Measurements from ENCODE around the gene HCRT. TPM values are rescaled to one million over a fixed set of nuclear protein-coding genes. Genes with fewer than 3 reads are reported as not detected.
"Not testable (repeated sequence)": the region's sequence is repeated elsewhere in the genome, so short reads cannot be mapped to it uniquely, and the experiment has no call there.

HCRT gene, protein sequence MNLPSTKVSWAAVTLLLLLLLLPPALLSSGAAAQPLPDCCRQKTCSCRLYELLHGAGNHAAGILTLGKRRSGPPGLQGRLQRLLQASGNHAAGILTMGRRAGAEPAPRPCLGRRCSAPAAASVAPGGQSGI
- not detected in 2 replicates for total RNA-seq

DNA sequence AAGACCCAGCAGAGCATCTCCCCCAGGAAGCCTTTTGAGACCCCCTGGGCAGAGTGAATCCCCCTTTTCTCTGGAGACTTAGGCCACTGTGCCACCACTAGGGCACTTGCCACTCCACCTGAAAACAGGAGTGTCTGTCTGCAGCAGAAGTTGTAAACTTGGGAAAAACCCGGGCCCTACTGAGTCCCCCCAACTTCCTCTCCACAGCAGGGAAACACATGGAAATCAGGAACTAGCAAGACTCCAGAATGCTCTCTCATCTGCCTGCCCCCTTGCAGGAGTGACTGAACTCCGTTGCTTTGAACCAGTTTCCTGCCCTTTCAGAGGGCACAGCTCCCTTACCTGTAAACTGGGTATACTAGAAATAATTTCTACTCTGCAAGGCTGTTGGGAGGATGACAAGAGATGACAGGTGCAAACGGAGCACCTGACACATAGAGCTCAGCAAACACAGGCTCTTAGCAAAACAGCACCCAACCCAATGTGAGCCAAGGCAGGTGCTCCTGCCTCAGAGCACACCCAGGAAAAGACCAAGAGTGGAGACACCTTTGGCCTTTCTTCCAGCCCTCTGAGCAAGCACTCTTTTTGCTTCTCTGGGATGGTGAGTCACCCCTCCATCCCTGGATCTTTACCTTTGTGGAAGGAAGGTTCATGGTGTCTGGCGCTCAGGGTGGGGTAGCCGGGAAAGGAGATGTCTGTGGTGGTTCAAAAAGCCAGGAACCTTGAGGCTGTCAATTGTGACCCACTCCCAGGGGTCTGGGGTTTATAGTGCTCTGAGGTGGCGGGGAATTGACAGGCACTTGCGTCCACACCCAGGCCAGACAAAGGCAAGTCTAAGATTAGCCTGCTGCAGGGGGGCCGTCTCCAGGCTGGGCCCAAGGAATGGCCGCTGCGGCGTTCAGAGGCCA, at the start of gene HCRT:
Gene HCRT (minus strand): TSS at position 740 of the 908 bp plus-strand sequence. CDS start 87 bp downstream, at position 653.
- DNase-seq, result no peak

DNA sequence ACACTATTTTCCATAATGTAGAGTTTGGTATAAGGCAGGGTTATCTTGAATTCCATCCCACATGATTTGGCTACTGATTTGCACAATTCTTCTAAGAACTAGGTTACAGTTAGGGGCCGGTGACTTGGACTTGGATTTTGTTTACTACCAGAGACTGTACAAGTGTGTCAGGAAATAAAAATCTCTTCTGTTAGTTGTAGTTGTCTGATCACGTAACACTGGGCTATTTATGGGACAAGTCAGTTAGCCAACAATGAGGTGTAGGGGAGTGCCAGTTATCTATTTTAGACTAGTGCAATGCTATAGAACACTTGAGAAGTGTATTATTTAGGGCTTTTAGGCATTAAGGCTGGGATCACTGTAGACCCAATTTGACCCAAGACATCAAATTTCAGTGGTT, 48.7 kb upstream of the HCRT start:
- DNase-seq, result no peak

DNA sequence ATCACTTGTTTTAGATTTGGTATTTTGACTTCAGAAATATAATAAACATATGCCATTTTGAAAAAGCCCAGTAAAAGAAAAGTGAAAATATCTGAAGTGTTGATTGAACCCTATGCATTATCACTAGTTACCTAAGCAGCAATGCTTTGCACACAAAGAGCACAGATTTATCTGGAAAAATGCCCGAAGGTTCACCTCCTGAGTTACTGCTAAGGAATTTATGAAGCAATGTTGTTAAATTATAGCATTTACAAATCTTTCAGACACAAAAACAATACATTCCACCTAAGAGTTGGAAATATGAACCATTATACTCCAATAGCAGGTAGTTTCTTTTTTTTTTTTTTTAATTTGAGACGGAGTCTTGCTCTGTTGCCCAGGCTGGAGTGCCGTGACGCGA, 47.9 kb upstream of the HCRT start:
- no peak for DNase-seq

DNA sequence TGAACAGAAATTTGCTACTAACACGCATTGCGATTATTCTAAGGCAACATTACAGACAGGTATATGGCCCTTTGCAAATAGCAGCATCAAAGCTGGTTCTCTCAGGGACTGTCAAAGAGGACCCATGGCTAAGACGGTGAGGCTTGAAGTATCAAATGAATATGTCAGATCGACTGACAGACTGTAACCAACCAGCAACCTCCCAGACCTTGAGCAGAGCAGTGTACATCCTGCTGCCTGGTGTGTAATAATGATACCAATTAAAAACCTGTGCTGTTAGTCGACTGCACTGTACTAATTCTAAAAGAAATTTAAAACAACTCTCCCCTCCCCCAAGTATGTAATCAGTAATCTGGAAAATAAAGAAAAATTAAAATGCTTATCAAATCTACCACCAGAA, 45.0 kb upstream of the HCRT start:
- no peak for DNase-seq

DNA sequence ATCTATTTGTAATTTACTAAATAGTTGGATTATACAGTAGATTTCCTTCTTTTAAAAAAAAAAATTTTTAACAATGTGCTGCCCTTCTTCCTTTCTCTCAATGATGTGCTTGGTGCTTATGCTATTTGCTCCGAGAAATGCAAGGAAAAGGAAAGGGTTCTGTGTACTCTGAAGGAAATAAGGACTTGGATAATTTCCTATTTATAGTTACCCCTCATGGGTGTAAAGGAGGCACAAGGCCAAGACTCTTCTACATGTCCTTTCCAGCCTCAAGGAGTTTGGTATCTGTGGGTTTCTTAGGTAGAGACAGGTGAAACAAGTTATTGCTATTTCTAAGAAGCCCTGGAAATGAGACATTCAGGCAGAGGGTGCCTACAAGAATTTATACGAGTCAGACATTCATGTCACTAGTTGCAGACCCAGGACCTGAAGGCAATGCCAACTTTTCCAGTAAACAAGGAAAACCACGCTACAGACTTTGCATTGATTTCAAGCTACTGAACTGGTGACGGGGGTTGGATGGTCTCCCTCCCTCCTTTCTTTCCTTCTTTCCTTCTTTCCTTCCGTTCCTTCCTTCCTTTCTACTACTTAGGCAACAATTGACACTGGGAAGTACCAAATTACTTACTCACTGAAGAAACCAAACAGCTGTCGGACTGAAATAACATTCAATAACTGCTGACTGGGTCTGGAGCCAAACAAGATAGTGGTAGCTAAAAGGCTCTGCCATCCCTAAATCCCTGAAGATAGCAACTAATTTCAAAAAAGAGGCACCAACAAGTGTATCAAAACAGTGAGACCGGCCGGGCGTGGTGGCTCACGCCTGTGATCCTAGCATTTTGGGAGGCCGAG, 42.8 kb upstream of the HCRT start:
- DNase-seq, result peak; percentile 40

DNA sequence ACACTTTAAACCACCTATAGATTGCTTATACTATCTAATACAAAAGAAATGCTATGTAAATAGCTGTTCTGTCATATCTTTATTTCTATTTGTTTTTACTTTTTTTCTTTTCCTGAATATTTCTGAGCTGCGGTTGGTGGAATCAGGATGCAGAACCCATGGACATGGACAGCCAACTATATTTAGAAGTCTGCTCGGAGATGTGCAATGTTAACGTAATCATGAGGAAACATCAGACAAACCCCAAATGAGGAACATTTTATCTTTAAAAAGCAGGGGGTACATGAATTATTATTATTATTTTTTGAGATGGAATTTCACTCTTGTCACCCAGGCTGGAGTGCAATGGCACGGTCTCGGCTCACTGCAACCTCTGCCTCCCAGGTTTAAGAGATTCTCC, 40.4 kb upstream of the HCRT start:
- DNase-seq, result no peak

DNA sequence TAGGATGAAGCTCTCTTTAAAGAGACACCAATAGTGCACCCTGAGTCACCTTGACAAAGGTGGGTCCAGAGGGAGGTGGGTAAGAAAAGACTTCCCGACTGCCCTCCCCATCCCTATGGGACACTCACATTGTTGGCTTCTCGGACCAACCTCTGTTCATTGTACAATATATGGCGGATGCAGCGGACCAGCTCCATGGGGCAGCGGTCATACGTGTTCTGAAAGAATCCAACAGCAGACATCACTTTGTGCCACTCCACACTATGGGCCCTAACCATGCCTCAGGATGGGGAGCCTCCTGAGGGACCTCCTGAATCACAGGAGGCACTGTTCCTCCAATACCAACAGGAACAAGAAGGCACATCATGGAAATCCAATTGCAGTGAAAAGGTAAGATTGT, 39.4 kb upstream of the HCRT start:
- DNase-seq, result no peak

DNA sequence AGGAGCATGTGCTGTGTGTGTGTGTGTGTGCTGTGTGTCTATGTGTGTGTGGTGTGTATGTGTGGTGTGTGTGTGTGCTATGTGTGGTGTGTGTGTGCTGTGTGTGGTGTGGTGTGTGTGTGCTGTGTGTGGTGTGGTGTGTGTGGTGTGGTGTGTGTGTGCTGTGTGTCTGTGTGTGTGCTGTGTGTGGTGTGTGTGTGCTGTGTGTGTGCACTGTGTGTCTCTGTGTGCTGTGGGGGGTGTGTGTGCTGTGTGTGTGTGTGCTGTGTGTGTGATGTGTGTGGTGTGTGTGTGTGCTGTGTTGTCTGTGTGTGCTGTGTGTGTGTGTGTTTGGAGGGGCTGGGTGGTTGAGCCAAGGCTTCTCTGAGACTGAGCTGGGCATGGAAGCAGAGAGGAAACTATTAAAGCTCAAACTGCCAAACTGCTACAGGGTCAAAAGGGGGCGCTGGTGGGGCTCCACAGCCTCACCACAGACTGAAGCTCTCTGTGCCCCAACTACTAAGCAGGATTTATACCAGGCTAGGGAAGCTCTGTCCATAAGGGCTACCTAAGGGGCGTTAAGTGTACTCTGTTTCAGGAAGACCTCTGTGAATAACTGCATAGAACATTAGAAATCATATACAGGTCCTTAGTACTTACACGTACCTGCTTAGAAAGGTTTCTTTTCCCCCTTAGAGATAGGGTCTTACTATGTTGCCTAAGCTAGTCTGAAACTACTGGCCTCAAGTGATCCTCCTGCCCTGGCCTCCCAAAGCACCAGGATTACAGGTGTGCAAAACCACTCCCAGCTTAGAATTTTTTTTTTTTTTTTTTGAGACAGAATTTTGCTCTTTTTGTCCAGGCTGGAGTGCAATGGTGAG, 36.9 kb upstream of the HCRT start:
- peak; percentile 89 for DNase-seq

DNA sequence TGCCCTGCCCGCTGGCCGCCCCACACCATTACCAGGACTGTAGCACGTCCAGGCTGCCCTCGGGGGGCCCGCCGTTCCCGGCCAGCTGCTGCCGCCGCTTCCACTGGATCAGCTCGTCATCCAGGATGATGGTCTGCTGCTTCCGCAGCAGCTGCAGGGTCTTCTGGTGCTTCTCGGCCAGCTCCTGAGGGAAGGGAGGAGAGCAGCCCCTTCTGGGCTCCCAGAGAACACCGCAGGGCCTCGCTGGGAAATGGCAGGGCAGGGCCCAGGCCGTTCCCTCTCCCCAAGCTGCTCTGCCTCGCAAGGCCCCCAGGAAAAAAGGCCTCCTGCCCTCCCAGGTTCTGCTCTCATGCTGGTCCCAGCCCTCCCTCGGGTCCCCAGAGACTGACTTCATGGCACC, 34.0 kb upstream of the HCRT start:
- not testable (repeated sequence) for DNase-seq

DNA sequence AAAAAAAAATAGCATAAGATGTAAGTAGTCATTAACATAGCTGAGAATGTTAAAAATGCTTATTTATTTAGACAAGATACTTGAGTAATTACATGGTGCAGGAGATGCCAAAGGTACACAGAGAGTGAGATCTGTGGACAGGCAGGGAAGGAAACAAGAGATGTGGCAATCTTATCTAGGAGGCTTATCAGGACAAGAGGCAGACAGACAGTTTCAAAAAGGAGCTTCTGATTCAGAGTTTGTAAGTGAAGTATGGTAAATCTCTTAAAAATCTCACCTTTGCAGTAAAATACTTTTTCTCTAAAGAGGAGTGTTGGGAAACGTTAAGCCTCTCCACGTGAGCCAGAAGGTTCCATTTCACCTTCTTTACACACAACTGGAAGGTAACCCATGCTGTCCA, 28.9 kb upstream of the HCRT start:
- no peak for DNase-seq

DNA sequence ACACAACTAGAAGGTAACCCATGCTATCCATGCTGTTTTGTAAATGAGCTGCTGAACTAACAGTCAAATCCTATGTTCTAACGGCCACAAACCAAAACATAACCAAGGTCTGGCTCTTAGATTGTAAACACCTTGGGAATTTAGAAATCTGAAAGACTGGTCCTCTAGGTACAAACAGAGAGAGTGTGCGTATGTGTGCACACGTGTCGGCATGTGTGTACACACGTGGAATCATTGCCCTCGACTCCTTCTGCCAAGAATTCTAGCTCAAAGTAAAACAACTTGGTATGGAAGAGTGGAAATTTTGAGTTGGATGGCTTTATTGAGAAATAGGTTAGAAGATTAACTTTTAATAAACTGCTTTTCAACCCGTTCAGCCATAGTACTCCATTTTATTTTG, 27.1 kb upstream of the HCRT start:
- no peak for DNase-seq

DNA sequence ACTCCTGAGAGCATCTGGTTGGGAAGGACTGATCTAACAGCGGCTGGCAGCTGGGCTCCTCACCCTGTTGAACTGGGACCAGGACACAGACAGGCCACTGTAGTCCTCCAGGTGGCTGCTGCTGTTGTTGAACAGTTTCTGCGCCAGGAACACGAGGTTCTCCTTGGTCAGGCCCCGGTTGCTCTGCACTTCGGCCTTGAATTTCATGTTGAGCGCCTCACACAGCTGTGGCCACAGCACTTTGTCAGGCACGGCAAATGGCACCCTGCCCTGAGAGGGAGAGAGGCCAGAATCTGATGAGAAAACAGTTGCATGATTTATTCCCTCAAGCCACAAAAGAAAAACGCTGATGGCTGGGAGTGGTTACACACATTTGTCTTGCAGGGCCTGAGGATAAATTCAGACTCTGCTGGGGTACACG, 26.7 kb upstream of the HCRT start:
- DNase-seq, result not testable (repeated sequence)

DNA sequence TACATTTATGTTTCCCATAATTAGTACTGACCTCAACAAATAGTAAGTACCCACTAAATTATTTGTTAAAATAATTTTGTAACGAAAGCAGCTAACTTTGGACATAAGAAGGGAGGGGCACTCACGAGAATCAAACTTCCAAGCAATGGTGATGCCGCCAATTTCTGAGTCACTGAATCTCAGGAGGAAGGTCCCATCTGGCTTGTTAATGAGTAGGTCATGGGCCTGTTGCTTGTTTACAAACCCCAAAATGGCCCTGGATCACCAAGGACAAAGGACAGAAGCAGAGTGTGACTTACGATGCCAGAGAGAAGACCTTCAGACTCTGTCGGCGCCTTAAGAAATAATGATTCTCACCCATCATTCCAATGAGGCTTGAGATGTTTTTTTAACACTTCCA, 24.8 kb upstream of the HCRT start:
- no peak for DNase-seq

DNA sequence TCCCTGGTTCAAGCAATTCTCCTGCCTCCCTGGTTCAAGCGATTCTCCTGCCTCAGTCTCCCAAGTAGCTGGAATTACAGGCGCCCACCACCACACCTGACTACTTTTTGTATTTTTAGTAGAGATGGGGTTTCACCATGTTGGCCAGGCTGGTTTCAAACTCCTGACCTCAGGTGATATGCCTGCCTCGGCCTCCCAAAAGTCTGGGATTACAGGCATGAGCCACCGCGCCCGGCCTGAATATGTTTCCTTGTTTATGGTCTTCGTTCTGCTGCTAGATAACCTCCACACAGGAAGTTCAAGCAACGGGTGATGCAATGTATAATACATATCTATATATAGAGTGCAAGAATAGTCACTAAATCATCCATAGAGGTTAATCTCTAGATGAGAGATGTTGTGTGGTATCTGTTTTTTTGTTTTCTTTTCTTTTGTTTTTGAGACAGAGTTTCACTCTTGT, 20.9 kb upstream of the HCRT start:
- DNase-seq, result peak; percentile 26

DNA sequence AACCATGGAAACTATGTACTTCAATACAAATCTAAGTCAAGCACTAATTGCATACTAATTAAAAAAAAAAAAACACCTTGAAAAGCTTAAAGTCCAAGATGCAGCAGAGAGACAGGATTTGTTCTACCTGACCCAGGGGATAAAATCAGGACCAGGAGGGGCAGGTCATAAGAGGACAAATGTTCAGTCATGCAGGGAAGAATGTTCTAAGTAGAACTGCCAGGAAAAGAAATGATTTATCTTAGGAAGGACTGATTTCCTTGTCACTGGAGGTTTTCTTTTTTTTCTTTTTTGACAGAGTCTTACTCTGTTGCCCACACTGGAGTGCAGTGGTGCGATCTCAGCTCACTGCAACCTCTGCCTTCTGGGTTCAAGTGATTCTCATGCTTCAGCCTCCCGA, 18.1 kb upstream of the HCRT start:
- no peak for DNase-seq

DNA sequence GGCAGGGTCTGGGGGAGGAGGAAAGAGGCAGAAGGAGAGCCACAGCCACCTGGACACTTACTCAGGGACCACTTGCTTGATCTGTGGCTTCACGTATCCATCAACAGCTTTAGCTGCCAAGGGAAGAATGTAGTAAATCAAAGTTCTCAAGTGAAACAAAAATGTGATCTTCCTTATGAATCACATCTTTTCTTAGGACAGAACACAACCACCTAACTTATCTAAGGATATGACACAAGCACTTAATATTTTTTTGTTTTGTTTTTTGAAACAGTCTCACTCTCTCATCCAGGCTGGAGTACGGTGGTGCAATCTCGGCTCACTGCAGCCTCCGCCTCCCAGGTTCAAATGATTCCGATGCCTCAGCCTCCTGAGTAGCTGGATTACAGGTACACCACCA, 17.4 kb upstream of the HCRT start:
- DNase-seq, result no peak

DNA sequence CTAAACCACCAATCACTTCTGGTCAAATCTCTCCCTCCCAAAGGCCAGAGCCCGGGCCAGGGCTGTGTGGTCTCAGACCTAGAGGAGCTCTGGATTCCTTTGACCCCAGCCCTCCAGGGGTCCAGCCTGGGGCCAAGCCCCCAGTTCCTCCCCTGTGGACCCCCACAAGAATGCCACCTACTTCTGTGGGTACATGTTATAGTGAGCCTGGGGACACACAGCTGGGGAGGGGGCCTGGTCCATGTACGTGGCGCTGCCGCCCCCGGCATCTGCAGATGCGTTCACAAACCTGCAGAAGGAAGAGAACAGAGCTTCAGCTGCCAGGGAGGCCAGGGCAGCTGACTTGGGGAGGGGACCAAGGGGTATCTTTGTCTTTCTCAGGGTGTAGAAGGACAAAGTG, 16.9 kb upstream of the HCRT start:
- DNase-seq, result no peak

DNA sequence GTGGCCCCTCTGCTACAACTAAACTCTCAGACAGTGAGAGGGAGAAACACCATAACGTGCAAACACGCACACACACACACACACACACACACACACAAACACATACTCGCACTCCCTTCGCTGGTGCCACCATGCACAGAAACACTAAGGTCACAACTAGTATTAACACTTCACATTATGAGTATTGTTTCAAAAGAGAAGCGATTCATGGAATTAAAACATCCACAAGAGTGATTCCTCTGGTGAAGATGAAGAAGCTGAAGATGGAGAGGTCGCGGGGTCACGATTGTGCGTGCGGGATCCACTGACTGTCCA, 16.2 kb upstream of the HCRT start:
- DNase-seq, result no peak

DNA sequence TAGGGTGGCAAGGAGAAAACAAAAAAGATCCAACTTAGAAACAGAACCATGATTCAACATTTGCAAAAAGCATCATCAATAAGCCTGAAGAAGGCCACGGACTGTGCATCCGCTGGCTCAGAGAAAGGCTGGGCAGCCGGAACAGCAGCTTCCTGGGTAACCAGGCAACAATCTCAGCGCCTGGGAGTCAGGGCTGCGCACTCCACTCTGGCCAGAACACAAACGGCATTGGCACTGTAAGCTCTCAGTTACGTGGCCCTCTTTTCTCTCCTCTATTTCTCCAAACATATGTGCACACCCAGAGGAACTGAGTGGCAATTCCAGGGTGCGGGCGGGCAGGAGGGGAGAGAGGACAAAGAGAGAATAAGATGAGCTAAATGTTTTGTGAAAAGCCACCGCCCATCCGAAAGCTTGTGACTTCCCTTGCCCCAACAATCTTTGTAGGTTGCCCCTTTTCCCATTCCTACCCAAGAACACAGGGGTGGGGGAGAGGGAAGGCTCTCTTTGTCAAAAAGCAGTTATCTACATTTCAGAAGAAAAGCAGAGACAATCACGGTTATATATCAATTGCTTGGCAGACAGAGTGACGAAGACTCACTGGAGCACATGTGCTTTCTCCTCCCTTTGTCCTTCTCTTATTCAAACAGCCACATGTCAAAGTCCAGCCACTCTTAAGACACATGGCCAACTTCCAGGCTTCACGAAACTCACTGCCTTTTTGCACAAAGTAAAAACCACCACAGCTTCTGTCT, 15.6 kb upstream of the HCRT start:
- peak; percentile 33 for DNase-seq

DNA sequence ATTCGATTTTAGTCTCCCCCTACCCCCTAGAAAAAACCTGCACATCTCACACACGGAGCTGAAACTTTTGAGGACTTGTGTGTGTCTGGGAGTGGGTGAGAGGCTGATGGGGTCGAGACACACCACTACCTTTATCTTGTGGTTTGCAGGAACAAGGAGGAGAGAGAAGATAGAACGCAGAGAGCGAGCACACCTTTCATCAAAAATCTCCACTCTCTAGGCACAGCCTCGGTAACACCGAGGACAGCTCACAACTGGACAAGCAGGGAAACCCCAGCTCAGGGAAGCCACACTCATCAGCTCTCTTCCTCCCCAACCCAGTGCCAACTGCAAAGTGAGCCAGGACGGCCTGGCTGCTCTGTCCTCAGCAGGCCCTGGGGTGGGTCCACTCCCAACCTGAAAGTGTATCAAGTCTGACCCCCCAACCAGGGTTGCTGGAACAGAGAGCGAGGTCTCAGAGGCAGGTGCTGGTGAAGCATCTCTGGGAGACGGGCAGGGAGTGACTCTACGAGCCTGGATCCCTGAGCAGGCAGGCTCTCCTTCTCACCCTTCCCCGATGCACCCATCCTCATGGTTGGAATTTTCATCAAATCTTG, 14.3 kb upstream of the HCRT start:
- no peak for DNase-seq

DNA sequence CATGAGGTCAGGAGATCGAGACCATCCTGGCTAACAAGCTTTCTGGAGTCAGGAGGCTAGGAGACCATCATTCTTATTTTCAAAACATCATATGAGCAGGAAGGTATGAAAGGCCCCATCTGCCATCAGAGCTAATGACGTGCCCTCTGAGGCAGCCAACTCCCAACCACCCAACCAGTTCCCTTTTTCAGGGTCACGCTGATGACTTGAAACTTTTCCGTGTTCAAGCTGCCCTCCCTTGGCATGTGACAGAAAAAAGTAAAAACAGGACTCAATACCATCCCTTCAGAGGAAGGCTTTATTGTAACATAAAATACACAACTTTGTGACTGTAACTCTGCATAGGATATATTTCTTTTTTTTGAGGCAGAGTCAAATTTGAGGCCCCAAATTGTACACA, 13.6 kb upstream of the HCRT start:
- DNase-seq, result no peak
